Breast epithelium (tissue), 4 donors: ENCODE measurements around the gene GPC6. TPM values are rescaled to one million over a fixed set of nuclear protein-coding genes. Genes with fewer than 3 reads are reported as not detected.
"Not testable (repeated sequence)": the region's sequence is repeated elsewhere in the genome, so short reads cannot be mapped to it uniquely, and the experiment has no call there.

Source experiments
- DNase-seq, 2 donors: peaks; one replicate each; pipeline ENCODE4 v3.0.0-alpha.2; 2019; ENCODE audit warnings: low spot score in 2 of 2
- H3K27ac ChIP-seq, 2 donors: fragments of 200-600 bp; sonication (generic) in 1 of 2; one replicate each; pipeline ENCODE4 v1.5.1; 2016 to 2019; ENCODE audit warnings: mild to moderate bottlenecking in 1 of 2
- H3K27me3 ChIP-seq, 2 donors: fragments of 200-600 bp; sonication (generic) in 1 of 2; one replicate each; pipeline versions ENCODE4 v1.5.1 to v1.6.0; 2017 to 2019; ENCODE audit warnings: control low read depth in 1 of 2, mild to moderate bottlenecking in 1 of 2
- H3K36me3 ChIP-seq: fragments of 200-600 bp; one replicate; pipeline ENCODE4 v1.5.1; 2019
- H3K4me1 ChIP-seq, 2 donors: fragments of 200-600 bp; sonication (generic); one replicate each; pipeline ENCODE4 v1.5.1; 2016 to 2019; ENCODE audit warnings: control low read depth in 1 of 2
- H3K4me3 ChIP-seq, 3 donors: fragments of 200-600 bp; sonication (generic); 1 replicate in 2 of 3; 2 replicates in 1 of 3; pipeline ENCODE4 v1.5.1; 2016 to 2019; ENCODE audit warnings: mild to moderate bottlenecking in 3 of 3, moderate library complexity in 2 of 3
- H3K9me3 ChIP-seq, 2 donors: fragments of 200-600 bp; sonication (generic) in 1 of 2; one replicate each; pipeline ENCODE4 v1.5.1; 2016 to 2019; ENCODE audit warnings: control low read depth in 1 of 2
- POLR2A ChIP-seq: fragments of 450-650 bp; IDR thresholded peaks from one replicate; pipeline ENCODE4 v1.6.1; 2016; ENCODE audit warnings: antibody characterized with exemption, mild to moderate bottlenecking, moderate library complexity
- POLR2AphosphoS5 ChIP-seq, 3 donors: sonication (generic); formaldehyde crosslinking; IDR thresholded peaks; one replicate each; pipeline ENCODE4 v1.6.1; 2017; ENCODE audit warnings: antibody characterized with exemption in 3 of 3
- intact Hi-C: fragments of 100-400 bp; cut with DNase I; formaldehyde crosslinking; loops from one replicate; pipeline ENCODE4 v1.15.1; 2023; ENCODE audit warnings: low total_unique reads
- total RNA-seq, 3 donors: library from RNA; depleted of rRNA; stranded (reverse); fragments of >200 nt; gene quantifications; one replicate each; pipeline ENCODE4 v1.1.0, GENCODE V29; 2016
- TF ChIP-seq, protein P1 (sequence below), 3 donors: fragments of 450-650 bp; IDR thresholded peaks; one replicate each; pipeline ENCODE4 v1.5.1; 2016 to 2017; ENCODE audit warnings: antibody characterized with exemption in 3 of 3, mild to moderate bottlenecking in 3 of 3, moderate library complexity in 3 of 3

Gene GPC6
- total RNA-seq, 3 donors from 2014 or later, result 3.5 to 44.0 (median 4.9) TPM

DNA sequence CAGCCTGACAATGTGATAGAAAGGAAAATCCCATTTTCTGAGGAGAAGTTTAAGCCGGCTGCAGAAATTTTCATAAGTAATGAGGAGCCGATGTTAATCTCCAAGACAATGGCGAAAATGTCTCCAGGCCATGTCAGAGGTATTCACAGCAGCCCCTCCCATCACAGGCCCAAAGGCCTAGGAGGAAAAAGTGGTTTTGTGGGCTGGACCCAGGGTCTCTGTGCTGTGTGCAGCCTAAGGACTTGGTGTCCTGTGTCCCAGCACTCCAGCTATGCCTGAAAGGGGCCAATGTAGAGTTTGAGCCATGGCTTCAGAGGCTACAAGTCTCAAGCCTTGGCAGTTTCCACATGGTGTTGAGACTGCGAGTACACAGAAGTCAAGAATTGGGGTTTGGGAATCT is 32.9 kb upstream of the GPC6 start:
- no peak for TF ChIP-seq POLR2AphosphoS5 (IDR thresholded peaks at IDR 0.05)
- TF ChIP-seq, protein P1, sequence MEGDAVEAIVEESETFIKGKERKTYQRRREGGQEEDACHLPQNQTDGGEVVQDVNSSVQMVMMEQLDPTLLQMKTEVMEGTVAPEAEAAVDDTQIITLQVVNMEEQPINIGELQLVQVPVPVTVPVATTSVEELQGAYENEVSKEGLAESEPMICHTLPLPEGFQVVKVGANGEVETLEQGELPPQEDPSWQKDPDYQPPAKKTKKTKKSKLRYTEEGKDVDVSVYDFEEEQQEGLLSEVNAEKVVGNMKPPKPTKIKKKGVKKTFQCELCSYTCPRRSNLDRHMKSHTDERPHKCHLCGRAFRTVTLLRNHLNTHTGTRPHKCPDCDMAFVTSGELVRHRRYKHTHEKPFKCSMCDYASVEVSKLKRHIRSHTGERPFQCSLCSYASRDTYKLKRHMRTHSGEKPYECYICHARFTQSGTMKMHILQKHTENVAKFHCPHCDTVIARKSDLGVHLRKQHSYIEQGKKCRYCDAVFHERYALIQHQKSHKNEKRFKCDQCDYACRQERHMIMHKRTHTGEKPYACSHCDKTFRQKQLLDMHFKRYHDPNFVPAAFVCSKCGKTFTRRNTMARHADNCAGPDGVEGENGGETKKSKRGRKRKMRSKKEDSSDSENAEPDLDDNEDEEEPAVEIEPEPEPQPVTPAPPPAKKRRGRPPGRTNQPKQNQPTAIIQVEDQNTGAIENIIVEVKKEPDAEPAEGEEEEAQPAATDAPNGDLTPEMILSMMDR (IDR thresholded peaks at IDR 0.05), result no peak
- no peak for TF ChIP-seq POLR2A
- DNase-seq, result no peak
- Histone ChIP-seq H3K4me1 (no peaks in the 10 kb centered on the region), H3K27me3 (no peaks in the 10 kb centered on the region), H3K27ac (no peak overlapping the region), H3K36me3 (no peaks in the 10 kb centered on the region), H3K4me3 (no peak overlapping the region), H3K9me3 (no peaks in the 10 kb centered on the region)
- intact Hi-C loops, result no loop called here

DNA sequence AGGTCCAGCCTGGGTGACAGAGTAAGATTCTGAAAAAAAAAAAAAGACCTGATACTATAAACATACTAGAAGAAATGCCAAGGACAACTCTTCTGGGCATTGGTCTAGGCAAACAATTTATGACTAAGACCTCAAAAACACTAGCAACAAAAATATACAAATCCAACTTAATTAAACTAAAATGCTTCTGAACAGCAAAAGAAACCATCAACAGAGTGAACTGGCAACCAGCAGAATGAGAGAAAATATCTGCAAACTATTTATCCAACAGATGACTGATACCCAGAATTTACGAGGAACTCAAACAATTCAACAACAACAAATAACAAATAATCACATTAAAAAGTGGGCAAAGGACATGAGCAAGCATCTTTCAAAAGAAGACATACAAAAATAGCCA is 26.8 kb upstream of the GPC6 start:
- TF ChIP-seq POLR2AphosphoS5 (IDR thresholded peaks at IDR 0.05) (no peak), POLR2A (no peak)
- TF ChIP-seq, protein P1 (IDR thresholded peaks at IDR 0.05), result no peak
- Histone ChIP-seq H3K4me3 (no peak overlapping the region), H3K9me3 (no peaks in the 10 kb centered on the region), H3K4me1 (no peaks in the 10 kb centered on the region), H3K36me3 (no peaks in the 10 kb centered on the region), H3K27me3 (no peaks in the 10 kb centered on the region), H3K27ac (no peak overlapping the region)
- DNase-seq, result no peak
- intact Hi-C loops, result no loop called here

DNA sequence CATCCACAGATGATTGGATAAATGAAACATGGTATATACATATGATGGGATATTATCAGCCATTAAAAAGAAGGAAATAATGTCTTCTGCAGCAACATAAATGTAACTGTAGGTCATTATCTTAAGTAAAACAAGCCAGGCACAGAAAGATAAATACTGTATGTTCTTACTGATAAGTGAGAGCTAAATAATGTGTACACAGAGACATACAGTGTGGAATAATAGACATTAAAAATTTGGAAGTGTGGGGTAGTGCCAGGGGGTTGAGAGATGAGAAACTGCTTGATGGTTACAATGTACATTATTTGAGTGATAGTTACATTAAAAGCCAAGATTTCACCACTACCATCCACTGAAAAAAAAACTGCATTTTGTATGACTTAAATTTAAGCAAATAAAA is 26.0 kb upstream of the GPC6 start:
- no peaks in the 10 kb centered on the region for H3K27me3 ChIP-seq
- no peaks in the 10 kb centered on the region for H3K4me1 ChIP-seq
- no peak overlapping the region for H3K4me3 ChIP-seq
- intact Hi-C loops, result no loop called here
- no peaks in the 10 kb centered on the region for H3K9me3 ChIP-seq
- no peak for DNase-seq
- TF ChIP-seq, protein P1 (IDR thresholded peaks at IDR 0.05), result no peak
- no peak for TF ChIP-seq POLR2AphosphoS5 (IDR thresholded peaks at IDR 0.05)
- no peak for TF ChIP-seq POLR2A
- no peaks in the 10 kb centered on the region for H3K36me3 ChIP-seq
- no peak overlapping the region for H3K27ac ChIP-seq

DNA sequence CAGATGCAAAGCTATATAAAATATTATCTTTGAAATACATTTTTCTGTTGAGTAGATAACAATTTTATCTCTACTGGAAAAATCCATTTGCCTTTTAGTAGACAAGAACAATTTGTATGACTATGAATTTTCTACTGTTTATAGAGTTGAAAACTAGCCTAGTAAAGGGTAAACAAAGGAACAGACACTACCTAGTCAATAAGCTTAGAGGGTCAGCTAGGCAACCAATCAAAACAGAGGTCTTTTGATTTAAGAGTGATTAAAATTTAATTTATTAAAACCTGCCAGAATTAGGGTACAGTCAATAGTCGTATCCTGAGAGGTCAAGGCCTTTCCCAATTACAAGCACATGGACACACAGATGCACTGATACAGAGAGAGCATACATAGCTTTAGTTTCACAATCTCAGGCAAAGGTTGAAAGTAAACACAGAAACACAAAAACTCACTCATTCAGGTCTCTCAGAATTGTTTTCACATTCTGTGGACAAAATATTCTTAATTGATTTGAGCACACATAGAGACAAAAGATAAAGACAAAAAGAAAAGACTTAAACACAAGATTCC is 24.5 kb upstream of the GPC6 start:
- intact Hi-C loops, result no loop called here
- Histone ChIP-seq H3K27ac (no peak overlapping the region), H3K9me3 (no peaks in the 10 kb centered on the region), H3K27me3 (no peaks in the 10 kb centered on the region), H3K36me3 (no peaks in the 10 kb centered on the region), H3K4me1 (no peaks in the 10 kb centered on the region), H3K4me3 (no peak overlapping the region)
- no peak for DNase-seq
- TF ChIP-seq POLR2A, result no peak
- TF ChIP-seq, protein P1 (IDR thresholded peaks at IDR 0.05), result no peak
- TF ChIP-seq POLR2AphosphoS5 (IDR thresholded peaks at IDR 0.05), result no peak

DNA sequence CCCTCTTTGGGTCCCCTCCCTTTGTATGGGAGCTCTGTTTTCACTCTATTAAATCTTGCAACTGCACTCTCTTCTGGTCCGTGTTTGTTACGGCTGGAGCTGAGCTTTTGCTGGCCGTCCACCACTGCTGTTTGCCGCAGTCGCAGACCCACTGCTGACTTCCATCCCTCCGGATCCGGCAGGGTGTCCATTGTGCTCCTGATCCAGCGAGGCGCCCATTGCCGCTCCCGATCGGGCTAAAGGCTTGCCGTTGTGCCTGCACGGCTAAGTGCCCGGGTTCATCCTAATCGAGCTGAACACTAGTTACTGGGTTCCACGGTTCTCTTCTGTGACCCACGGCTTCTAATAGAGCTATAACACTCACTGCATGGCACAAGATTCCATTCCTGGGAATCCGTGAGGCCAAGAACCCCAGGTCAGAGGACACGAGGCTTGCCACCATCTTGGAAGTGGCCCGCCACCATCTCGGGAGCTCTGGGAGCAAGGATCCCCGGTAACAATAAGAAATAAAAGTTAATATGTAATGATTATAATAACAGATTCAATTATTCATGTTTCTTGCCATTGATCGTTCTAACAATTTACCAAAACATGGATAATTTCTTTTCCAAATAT is 19.7 kb upstream of the GPC6 start:
- H3K27me3 ChIP-seq, DNase-seq, H3K36me3 ChIP-seq, H3K9me3 ChIP-seq, H3K27ac ChIP-seq, H3K4me3 ChIP-seq, H3K4me1 ChIP-seq, intact Hi-C loops: not testable (repeated sequence)

DNA sequence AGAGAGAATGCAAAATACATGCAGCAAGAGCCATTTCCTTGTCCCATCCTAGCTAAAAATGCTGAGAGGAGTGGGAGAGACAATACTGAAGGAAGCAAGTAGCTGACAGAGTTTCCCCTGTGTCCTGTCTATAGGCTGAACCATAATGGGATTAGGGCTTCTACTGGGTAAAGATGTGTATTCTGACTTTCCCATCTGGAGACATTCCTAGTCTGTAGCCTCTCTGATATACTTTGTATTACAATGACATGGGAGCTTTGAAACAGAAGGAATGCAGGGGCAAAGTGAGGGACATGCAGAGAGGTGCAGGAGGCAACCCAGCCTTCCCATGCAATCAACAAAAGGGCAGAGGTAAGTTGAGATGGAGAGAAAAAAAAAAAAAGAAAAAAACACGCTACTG is 10.5 kb upstream of the GPC6 start:
- no peak overlapping the region for H3K4me3 ChIP-seq
- TF ChIP-seq, protein P1 (IDR thresholded peaks at IDR 0.05), result no peak
- TF ChIP-seq POLR2AphosphoS5 (IDR thresholded peaks at IDR 0.05) (no peak), POLR2A (no peak)
- H3K4me1 ChIP-seq, result no peaks in the 10 kb centered on the region
- DNase-seq, result no peak
- no peaks in the 10 kb centered on the region for H3K9me3 ChIP-seq
- H3K27me3 ChIP-seq, result no peaks in the 10 kb centered on the region
- intact Hi-C loops, result no loop called here
- H3K36me3 ChIP-seq, result no peaks in the 10 kb centered on the region
- no peak overlapping the region for H3K27ac ChIP-seq
